HG03575 (cell line): ENCODE measurements around the gene DBI.
"Not testable (repeated sequence)": the region's sequence is repeated elsewhere in the genome, so short reads cannot be mapped to it uniquely, and the experiment has no call there.

Experiments
- ATAC-seq: cut with Tn5 transposase; IDR thresholded peaks from one replicate; pipeline ENCODE4 v1.9.1; 2021; ENCODE audit not compliant: unreplicated experiment, insufficient number of reproducible peaks, low FRiP score; ENCODE audit errors: extremely low read depth

The DBI gene

DNA sequence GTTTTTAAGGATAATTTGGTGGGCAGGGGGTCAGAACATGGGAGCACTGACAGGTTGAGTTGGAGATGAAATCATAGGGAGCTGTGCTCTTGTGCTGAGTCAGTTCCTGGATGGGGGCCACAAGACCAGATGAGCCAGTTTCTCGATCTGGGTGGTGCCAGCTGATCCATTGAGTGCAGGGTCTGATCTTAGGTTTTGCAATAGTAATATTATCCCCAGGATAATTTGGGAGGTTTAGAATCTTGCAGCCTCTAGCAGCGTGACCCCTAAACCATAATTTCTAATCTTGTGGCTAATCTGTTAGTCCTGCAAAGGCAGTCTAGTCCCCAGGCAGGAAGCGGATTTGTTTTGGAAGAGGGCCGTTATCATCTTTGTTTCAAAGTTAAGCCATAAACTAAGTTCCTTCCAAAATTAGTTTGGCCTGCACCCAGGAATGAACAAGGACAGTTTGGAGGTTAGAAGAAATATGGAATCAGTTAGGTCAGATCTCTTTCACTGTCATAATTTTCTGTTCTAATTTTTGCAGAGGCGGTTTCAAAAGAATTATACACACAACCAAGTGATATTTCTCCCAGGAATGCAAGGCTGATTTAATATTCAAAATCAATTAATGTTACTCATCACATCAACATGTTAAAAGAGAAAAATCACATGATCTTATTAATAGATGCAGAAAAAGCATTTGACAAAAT is 23.0 kb downstream of the DBI start:
- ATAC-seq: no peak

DNA sequence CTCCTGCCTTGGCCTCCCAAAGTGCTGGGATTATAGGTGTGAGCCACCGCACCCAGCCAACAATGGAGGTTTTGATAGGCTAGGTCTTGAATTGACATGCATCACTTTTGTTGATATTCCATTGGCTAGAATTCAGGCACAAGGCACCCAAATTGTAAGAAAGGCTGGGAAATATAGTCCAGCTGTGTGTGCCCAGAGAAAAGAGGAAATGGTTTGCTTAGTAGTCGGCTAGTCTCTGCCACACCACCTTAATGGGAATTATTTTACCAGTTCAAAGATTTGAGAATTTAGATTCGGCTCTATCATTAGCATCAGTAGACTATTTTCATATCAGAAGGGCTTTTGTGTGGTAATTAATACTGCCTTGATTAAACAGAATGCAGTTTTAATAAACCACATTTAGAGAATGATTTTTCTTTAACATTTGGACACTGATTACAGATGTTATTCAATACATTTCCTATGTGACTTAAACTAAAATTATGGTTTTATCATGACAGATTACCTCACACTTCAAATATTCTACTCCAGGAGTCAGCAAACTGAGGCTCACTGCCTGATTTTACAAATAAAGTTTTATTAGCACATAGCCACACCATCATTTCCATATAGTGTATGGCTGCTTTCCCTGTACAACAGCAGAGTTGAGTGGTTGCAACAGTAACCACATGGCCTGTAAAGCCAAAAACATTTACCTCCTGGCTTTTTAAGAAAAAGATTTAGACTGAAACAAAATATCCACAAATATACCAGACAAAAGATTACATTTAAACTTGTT is 27.4 kb downstream of the DBI start:
- ATAC-seq: no peak

DNA sequence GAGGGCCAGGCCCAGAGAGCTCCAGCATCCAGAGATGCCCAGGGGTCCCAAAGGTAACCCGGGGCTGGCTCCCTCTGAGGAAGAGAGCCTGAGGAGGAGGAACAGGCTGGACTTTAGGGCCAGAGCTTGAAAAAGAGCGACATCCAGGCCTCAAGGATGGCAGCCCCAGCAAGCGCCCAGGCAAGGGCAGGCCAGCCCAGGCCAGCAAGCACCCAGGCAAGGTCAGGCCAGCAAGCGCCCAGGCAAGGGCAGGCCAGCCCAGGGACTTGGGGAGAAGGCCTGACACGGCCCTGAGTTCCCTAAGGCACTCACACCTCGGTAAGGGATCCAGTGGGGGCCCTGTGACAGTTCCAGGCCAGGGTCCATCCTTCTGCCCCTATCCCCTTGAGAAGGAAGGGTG is 30.4 kb downstream of the DBI start:
- no peak for ATAC-seq

- ATAC-seq: no peak
Observed at GRCh38 chr2:119402106-119402505, 35.3 kb downstream of the DBI start.

DNA sequence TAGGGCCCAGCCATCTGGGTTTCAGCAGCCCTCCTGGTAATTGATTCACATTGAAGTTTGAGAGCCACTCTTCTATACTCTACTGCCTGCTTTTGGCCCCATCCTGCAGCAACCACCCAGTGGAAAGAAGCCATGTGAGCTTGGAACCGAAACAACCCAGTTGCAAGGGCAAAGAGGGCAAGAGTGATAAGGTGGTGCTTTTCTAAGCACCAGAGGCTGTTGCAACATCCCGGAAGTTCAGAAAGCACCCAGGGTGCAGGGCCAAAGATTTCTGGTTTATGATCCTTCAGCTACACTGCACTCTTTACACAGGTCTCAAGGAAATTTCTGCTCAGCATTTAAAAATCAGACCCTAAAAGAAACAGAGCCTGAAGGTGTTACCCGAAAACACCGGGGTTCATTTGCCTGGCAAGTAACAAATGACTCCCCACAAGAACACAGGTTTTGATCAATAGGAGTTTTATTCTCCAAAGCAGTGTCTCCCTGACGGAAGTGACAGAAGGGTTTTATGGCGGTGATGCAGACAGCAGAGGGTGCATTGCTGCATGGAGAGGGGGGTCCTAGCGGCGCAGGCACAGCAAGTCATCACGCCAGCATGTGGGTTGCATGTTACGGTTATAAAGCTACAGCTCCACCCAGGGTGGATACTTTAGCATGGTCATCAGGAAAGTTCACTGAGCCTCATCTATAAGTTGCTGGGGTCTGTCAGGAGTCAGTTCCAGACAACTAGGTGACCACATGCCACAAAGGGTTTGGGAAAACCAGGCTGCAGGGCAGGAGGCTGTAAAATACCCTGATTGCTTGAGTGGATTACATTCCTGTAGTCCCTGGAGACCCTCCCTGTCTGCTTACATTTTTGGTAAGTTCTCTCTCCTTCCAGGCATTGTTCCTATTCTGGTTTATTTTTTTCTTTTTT is 36.1 kb downstream of the DBI start:
- ATAC-seq: no peak

- not testable (repeated sequence) for ATAC-seq
Observed at GRCh38 chr2:119403618-119404017, 36.8 kb downstream of the DBI start.

GRCh38 chr2:119405151-119405550 is 38.4 kb downstream of the DBI start:
- ATAC-seq: no peak

DNA sequence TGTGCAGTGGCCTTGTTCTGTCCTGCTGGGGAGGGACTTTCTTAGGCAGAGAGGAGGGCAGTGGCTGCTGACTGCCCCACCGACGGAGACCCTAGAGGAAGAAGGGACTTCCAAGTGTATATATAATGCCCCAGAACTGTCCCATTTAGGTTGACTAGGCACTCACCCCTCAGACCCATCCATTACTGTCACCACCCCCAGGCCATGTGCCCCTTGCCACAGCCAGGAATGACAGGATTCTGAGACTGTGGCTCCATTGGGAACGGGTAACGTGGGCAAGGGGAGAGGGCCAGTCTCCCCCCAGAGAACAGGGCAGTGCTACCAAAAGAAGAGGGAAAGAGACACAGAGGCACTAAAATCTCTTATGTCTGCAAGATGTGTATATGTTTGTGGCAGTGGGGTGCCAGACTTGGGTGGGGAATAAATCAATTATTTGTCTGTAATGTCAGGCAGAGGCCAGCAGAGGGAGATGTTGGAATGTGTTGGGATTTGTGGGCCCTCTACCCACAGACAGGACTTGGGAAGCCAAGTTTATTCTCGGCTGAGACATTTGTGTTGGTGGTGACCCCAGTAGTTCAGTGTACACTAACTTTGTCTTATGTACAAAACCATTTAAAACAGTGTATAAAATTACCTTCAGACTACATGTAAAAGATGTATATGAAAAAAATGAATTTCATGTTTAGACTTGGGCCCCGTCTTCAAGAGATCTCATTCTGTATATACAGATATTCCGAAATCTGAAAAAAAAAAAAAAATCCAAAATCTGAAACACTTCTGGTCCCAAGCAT is 40.8 kb downstream of the DBI start:
- no peak for ATAC-seq

GRCh38 chr2:119408221-119408619 is 41.4 kb downstream of the DBI start:
- no peak for ATAC-seq

GRCh38 chr2:119409506-119409905 is 42.7 kb downstream of the DBI start:
- no peak for ATAC-seq

DNA sequence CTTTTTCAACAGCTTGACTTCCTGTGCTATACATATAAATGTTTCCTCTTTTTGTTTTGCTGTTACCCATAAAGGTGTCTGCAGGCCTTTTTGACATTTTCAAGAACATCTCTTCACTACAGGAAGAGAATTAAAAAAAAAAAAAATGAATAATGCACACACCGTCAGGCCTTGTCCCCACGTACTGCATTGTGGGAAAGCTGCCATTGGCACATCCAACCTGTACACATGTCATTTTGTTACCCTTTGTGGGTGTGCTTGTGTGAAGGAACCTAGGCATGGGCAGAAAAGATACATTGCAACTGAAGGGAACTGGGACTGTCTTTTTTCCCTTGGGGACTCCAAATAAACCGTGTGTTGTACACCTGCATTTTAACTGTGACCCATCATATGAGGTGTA is 48.1 kb downstream of the DBI start:
- no peak for ATAC-seq

- no peak for ATAC-seq
Observed at GRCh38 chr2:119415630-119416029, 48.9 kb downstream of the DBI start.

DNA sequence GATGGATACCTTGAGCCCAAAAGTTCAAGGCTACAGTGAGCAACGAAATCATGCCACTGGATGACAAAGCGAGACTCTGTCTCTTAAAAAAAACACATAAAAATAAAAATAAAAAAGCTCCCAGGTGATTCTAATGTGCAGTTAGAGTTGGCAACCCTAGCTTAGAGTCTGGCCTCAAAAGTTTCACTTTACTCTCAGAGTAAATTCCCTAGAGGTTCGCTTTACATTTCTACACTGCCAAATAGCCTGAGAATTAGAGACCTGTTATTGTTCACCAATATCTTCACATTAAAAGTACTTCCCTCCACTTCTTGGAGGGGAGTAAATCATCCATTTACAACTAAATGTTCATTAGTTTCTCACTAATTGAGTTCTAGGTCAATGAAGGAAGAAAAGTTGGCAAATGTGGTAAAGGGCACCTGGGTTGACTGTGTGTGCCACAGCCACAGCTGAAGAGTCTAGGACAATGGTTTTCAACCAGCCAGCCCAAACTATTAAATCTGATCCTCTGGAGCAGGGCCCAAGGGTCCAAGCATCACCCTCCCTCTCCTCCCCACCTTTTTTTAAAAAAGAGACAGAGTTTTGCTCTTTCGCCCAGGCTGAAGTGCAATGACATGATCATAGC is 49.6 kb downstream of the DBI start:
- ATAC-seq: no peak

- no peak for ATAC-seq
Observed at GRCh38 chr2:119417908-119418307, 51.1 kb downstream of the DBI start.

DNA sequence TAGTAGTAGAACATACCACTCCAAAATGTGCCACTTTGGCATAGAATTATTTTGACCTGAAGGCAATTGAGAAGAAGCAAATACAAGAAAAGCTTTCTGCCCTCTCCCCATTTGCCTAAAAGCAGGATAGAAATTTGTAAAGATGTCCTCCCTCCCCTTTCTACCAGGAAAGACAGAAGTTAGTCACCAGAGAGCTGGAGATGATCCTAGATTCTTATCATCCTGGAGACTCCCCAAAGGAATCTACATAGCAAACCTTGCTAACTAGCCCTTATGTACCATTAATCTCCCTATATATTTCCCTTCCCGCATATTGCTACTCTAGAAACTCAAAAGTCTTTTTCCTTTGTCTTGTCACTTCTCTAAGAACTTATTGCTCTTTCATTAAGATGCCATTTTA is 52.3 kb downstream of the DBI start:
- no peak for ATAC-seq

DNA sequence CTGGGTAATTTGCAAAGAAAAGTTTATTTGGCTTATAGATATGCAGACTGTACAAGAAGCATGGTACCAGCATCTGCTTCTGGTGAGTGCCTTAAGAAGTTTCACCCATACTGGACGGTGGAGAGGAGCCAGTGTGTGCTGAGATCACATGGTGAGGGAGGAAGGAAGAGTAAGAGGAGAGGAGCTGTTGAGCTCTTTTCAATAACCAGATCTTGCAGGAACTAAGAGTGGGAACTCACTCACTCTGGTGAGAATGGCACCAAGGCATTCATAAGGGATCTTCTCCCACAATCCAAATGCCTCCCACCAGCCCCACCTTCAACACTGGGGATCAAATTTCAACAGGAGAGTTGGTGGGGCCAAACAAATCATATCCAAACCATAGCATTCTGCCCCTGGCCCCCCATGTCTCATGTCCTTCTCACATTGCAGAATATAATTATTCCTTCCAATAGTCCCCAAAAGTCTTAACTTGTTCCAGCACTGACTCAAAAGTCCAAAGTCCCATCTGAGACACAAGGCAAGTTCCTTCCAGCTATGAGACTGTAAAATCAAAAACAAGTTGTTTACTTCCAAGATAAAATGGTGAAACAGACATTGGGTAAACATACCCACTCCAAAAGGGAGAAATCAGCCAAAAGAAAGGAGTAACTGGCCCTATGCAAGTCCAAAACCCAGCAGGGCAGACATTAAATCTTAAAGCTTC is 53.2 kb downstream of the DBI start:
- no peak for ATAC-seq

DNA sequence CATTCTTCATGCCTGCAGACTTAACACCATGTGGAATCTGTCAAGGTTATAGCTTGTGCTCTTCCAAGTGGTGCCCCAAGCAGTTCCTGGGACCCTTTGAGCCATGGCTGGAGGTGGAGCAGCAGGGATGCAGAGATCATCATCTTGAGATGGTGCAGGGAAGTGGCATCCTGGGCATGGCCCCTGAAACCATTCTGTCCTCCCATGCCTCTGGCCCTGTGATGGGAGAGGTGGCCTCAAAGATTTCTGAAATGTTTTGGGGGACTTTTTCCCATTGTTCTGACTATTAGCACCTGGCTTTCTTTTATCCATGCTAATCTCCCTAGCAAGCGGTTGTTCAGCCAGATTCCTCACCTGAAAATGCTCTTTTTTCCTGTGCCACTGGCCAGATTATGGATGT is 54.5 kb downstream of the DBI start:
- ATAC-seq: no peak

DNA sequence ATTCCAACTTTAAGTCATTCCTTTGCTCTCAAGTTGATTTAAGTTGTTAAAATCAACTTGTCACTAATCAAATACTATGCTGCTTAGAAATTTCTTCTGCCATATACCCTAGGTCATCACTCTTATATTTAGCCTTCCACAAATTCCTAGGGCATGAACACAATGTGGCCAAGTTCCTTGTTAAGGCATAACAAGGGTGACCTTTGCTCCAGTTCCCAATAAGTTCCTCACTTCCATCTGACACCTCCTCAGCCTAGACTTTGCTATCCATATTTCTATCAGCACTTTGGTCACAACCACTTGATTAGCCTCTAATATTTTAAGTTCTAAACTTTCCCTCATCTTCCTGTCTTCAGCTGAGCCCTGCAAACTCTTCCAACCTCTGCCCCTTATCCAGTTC is 55.0 kb downstream of the DBI start:
- no peak for ATAC-seq
